Vagina (tissue), 2 donors: ENCODE measurements around the gene RNF7. TPM values are rescaled to one million over a fixed set of nuclear protein-coding genes. Genes with fewer than 3 reads are reported as not detected.
"Not testable (repeated sequence)": the region's sequence is repeated elsewhere in the genome, so short reads cannot be mapped to it uniquely, and the experiment has no call there.

Source experiments
- DNase-seq, 2 donors: peaks; one replicate each; pipeline ENCODE4 v3.0.0-alpha.2; 2017; ENCODE audit errors: extremely low spot score in 2 of 2
- H3K27ac ChIP-seq: fragments of 200-600 bp; sonication (generic); one replicate; pipeline ENCODE4 v1.5.1; 2019
- H3K27me3 ChIP-seq: fragments of 200-600 bp; sonication (generic); one replicate; pipeline ENCODE4 v1.5.1; 2019
- H3K36me3 ChIP-seq, 2 donors: fragments of 200-600 bp; sonication (generic); one replicate each; pipeline ENCODE4 v1.5.1; 2017 to 2019
- H3K4me1 ChIP-seq: fragments of 200-600 bp; sonication (generic); one replicate; pipeline ENCODE4 v1.5.1; 2019
- H3K4me3 ChIP-seq, 2 donors: fragments of 200-600 bp; sonication (generic); 1 replicate in 1 of 2; 2 replicates in 1 of 2; pipeline ENCODE4 v1.5.1; 2016 to 2019
- H3K9me3 ChIP-seq: fragments of 200-600 bp; sonication (generic); one replicate; pipeline ENCODE4 v1.5.1; 2019
- POLR2A ChIP-seq, 2 donors: fragments of 450-650 bp; IDR thresholded peaks; one replicate each; pipeline ENCODE4 v1.6.1; 2017; ENCODE audit warnings: antibody characterized with exemption in 2 of 2, mild to moderate bottlenecking in 2 of 2, moderate library complexity in 2 of 2
- POLR2AphosphoS5 ChIP-seq, 2 donors: sonication (generic); formaldehyde crosslinking; IDR thresholded peaks; one replicate each; pipeline ENCODE4 v1.9.0; 2017; ENCODE audit warnings: antibody characterized with exemption in 2 of 2, mild to moderate bottlenecking in 2 of 2, low read depth in 1 of 2; ENCODE audit not compliant: insufficient read depth in 1 of 2
- intact Hi-C: fragments of 100-400 bp; cut with DNase I; formaldehyde crosslinking; loops from one replicate; pipeline ENCODE4 v1.15.1; 2023
- total RNA-seq: library from RNA; depleted of rRNA; stranded (reverse); fragments of >200 nt; gene quantifications from one replicate; pipeline ENCODE4 v1.2.3, GENCODE V29; 2016
- TF ChIP-seq, protein P1 (sequence below), 3 experiments: fragments of 450-650 bp in 2 of 3; fragments of 200-600 bp in 1 of 3; sonication (generic) in 1 of 3; IDR thresholded peaks; one replicate each; pipeline ENCODE4 v1.5.1; 2017 to 2019; ENCODE audit warnings: antibody characterized with exemption in 3 of 3, mild to moderate bottlenecking in 2 of 3, moderate library complexity in 2 of 3

Gene RNF7
- total RNA-seq, 1 donor from 2014 or later: 57.0 TPM

DNA sequence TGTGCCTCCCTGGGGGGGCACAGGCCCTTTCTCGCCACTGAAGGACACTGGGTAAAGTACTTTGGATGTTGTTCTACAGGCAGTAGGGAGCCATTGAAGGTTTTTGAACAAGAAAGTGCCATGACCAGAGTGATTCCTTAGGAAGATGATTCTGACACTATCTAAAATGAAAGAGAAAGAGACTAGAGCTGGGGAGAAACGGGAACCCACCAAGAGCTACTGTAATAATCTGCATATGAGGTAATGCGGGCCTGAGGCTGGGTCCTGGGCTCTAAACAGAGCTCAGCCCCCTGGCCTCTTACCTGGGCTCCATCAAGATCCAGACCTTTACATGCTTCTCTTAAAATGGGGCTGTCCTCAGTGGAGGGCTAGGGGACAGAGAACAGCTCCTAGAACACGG lies 50.1 kb downstream of the RNF7 start:
- no peaks in the 10 kb centered on the region for H3K27me3 ChIP-seq
- H3K9me3 ChIP-seq: no peaks in the 10 kb centered on the region
- DNase-seq: no peak
- no peaks in the 10 kb centered on the region for H3K36me3 ChIP-seq
- intact Hi-C loops: no loop called here
- no peaks in the 10 kb centered on the region for H3K4me1 ChIP-seq
- no peak overlapping the region for H3K27ac ChIP-seq
- no peak overlapping the region for H3K4me3 ChIP-seq
- TF ChIP-seq POLR2A (IDR thresholded peaks at IDR 0.05) (no peak), POLR2AphosphoS5 (IDR thresholded peaks at IDR 0.05; ENCODE audit: insufficient read depth in 1 of 2, low read depth in 1 of 2) (no peak)
- TF ChIP-seq, protein P1, sequence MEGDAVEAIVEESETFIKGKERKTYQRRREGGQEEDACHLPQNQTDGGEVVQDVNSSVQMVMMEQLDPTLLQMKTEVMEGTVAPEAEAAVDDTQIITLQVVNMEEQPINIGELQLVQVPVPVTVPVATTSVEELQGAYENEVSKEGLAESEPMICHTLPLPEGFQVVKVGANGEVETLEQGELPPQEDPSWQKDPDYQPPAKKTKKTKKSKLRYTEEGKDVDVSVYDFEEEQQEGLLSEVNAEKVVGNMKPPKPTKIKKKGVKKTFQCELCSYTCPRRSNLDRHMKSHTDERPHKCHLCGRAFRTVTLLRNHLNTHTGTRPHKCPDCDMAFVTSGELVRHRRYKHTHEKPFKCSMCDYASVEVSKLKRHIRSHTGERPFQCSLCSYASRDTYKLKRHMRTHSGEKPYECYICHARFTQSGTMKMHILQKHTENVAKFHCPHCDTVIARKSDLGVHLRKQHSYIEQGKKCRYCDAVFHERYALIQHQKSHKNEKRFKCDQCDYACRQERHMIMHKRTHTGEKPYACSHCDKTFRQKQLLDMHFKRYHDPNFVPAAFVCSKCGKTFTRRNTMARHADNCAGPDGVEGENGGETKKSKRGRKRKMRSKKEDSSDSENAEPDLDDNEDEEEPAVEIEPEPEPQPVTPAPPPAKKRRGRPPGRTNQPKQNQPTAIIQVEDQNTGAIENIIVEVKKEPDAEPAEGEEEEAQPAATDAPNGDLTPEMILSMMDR (IDR thresholded peaks at IDR 0.05): no peak

DNA sequence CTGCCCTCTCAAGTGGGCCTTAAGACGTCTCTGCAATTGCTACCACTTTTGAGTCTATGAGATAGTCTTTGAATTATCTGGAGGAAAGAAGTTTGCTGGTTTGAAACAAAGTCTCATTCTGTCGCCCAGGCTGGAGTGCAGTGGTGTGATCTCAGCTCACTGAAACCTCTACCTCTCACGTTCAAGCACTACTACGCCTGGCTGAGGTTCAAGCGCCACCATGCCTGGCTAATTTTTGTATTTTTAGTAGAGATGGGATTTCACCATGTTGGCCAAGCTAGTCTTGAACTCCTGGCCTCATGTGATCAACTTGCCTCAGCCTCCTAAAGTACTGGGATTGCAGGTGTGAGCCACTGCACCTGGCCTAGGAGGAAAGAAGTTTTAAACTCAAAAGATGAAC lies 50.7 kb downstream of the RNF7 start:
- H3K4me1 ChIP-seq, H3K4me3 ChIP-seq, DNase-seq, intact Hi-C loops, H3K9me3 ChIP-seq, H3K36me3 ChIP-seq, H3K27me3 ChIP-seq, H3K27ac ChIP-seq: not testable (repeated sequence)

DNA sequence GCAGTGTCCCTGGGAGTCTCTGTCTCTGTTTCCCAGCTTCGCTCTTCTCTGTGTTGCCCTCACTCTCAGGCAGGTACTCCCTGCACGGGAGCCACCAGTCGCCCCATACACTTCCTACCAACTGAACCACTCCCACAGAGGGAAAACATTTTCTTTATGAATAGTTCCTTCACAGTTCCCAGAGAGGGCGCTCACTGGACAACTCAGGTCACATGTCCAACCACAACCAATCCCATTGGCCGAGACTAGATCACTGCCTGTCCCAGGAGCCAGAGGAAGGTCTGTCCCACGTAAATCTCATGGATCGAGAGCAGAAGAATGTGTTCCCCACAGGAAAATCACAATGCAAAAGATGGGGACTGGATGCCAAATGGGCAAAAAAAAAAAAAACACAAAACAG lies 51.2 kb downstream of the RNF7 start:
- Histone ChIP-seq H3K27ac (no peak overlapping the region), H3K27me3 (no peaks in the 10 kb centered on the region), H3K4me1 (no peaks in the 10 kb centered on the region), H3K4me3 (no peak overlapping the region), H3K36me3 (no peaks in the 10 kb centered on the region), H3K9me3 (no peaks in the 10 kb centered on the region)
- TF ChIP-seq POLR2AphosphoS5 (IDR thresholded peaks at IDR 0.05; ENCODE audit: insufficient read depth in 1 of 2, low read depth in 1 of 2): no peak
- TF ChIP-seq, protein P1 (IDR thresholded peaks at IDR 0.05): no peak
- TF ChIP-seq POLR2A (IDR thresholded peaks at IDR 0.05): no peak
- intact Hi-C loops: no loop called here
- no peak for DNase-seq

- H3K4me3 ChIP-seq: no peak overlapping the region
- DNase-seq: no peak
- no peaks in the 10 kb centered on the region for H3K4me1 ChIP-seq
- no peak overlapping the region for H3K27ac ChIP-seq
- no peaks in the 10 kb centered on the region for H3K9me3 ChIP-seq
- H3K36me3 ChIP-seq: no peaks in the 10 kb centered on the region
- intact Hi-C loops: no loop called here
- H3K27me3 ChIP-seq: no peaks in the 10 kb centered on the region
- no peak for TF ChIP-seq POLR2A (IDR thresholded peaks at IDR 0.05)
- TF ChIP-seq POLR2AphosphoS5 (IDR thresholded peaks at IDR 0.05; ENCODE audit: insufficient read depth in 1 of 2, low read depth in 1 of 2): no peak
- TF ChIP-seq, protein P1 (IDR thresholded peaks at IDR 0.05): no peak
Observed at GRCh38 chr3:141790171-141790570, 52.1 kb downstream of the RNF7 start.

GRCh38 chr3:141792495-141792894 lies 54.4 kb downstream of the RNF7 start:
- Histone ChIP-seq H3K9me3 (no peaks in the 10 kb centered on the region), H3K27me3 (no peaks in the 10 kb centered on the region), H3K4me3 (no peak overlapping the region), H3K27ac (no peak overlapping the region), H3K4me1 (peaks cover 15% of the 10 kb centered on the region), H3K36me3 (no peaks in the 10 kb centered on the region)
- TF ChIP-seq POLR2AphosphoS5 (IDR thresholded peaks at IDR 0.05; ENCODE audit: insufficient read depth in 1 of 2, low read depth in 1 of 2) (no peak), POLR2A (IDR thresholded peaks at IDR 0.05) (no peak)
- TF ChIP-seq, protein P1 (IDR thresholded peaks at IDR 0.05): no peak
- no peak for DNase-seq
- intact Hi-C loops: no loop called here
